ENCODE data around the gene ZNF467.

ZNF467 gene

GRCh38 chr7:149751043-149751775 is 22.2 kb downstream of the ZNF467 start:
- DNase-seq (ENCODE audit: low read depth in 1 of 2, low spot score in 1 of 2), result no peak

- no peak for DNase-seq (ENCODE audit: low read depth in 1 of 2, low spot score in 1 of 2)
Measured at GRCh38 chr7:149750122-149750845, 23.1 kb downstream of the ZNF467 start.

- no peak for DNase-seq (ENCODE audit: low read depth in 1 of 2, low spot score in 1 of 2)
Measured at GRCh38 chr7:149748076-149748874, 25.1 kb downstream of the ZNF467 start.

GRCh38 chr7:149743476-149744255 is 29.7 kb downstream of the ZNF467 start:
- DNase-seq (ENCODE audit: low read depth in 1 of 2, low spot score in 1 of 2), result no peak

- peak; percentile 27 to 44 for DNase-seq (ENCODE audit: low read depth in 1 of 2, low spot score in 1 of 2)
Measured at GRCh38 chr7:149742075-149742701, 31.2 kb downstream of the ZNF467 start.

- no peak for DNase-seq (ENCODE audit: low read depth in 1 of 2, low spot score in 1 of 2)
Measured at GRCh38 chr7:149741629-149742028, 31.8 kb downstream of the ZNF467 start.

- DNase-seq (ENCODE audit: low read depth in 1 of 2, low spot score in 1 of 2), result no peak
Measured at GRCh38 chr7:149736478-149737360, 36.7 kb downstream of the ZNF467 start.

GRCh38 chr7:149735779-149736477 is 37.5 kb downstream of the ZNF467 start:
- no peak for DNase-seq (ENCODE audit: low read depth in 1 of 2, low spot score in 1 of 2)

GRCh38 chr7:149735181-149735602 is 38.2 kb downstream of the ZNF467 start:
- DNase-seq (ENCODE audit: low read depth in 1 of 2, low spot score in 1 of 2), result no peak

- no peak for DNase-seq (ENCODE audit: low read depth in 1 of 2, low spot score in 1 of 2)
Measured at GRCh38 chr7:149734791-149735075, 38.7 kb downstream of the ZNF467 start.

GRCh38 chr7:149733924-149734790 is 39.2 kb downstream of the ZNF467 start:
- DNase-seq (ENCODE audit: low read depth in 1 of 2, low spot score in 1 of 2), result no peak

- no peak for DNase-seq (ENCODE audit: low read depth in 1 of 2, low spot score in 1 of 2)
Measured at GRCh38 chr7:149733131-149733923, 40.1 kb downstream of the ZNF467 start.

GRCh38 chr7:149732611-149733010 is 40.8 kb downstream of the ZNF467 start:
- DNase-seq (ENCODE audit: low read depth in 1 of 2, low spot score in 1 of 2), result no peak

- DNase-seq (ENCODE audit: low read depth in 1 of 2, low spot score in 1 of 2), result no peak
Measured at GRCh38 chr7:149732111-149732561, 41.3 kb downstream of the ZNF467 start.

GRCh38 chr7:149731207-149731955 is 42.0 kb downstream of the ZNF467 start:
- no peak for DNase-seq (ENCODE audit: low read depth in 1 of 2, low spot score in 1 of 2)

GRCh38 chr7:149729983-149730801 is 43.2 kb downstream of the ZNF467 start:
- DNase-seq (ENCODE audit: low read depth in 1 of 2, low spot score in 1 of 2), result no peak
